ENCODE data around the gene NABP2. TPM values are rescaled to one million over a fixed set of nuclear protein-coding genes. Genes with fewer than 3 reads are reported as not detected.

Gene NABP2
- total RNA-seq = 41.6 and 57.6 TPM in 2 replicates

DNA sequence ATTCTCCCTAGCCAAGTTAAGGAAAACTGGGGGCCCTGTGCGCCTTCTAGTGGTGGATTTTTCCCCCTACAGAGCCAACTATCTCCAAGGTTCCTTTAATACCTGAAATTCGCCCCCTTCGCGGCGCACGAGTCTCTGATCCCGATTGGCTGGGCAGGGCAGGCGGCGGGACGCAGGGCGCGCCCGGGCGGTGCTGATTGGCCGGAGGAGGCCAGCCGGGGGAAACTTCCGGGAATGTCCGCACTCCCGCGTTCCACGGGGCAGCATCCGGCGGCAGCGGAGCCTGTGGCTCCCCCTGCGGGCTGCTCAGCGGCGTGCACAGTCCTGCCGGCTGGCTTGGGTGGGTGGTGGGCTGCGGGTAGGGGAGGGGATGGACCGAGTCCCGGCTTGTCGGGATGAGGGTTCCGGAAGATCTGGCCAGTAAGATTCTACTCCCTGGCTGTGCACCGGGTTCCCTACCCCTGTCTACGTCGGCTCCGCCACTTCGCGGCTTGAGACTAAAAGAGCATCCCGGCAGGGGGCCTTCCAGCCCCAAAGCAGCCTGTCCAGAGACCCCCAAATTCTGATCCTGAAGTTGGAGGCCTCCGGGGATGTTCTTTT, at the start of gene NABP2:
TSS of gene NABP2 (plus strand) at position 241 of the 600 bp plus-strand sequence. CDS start 515 bp downstream, outside the sequence.

DNA sequence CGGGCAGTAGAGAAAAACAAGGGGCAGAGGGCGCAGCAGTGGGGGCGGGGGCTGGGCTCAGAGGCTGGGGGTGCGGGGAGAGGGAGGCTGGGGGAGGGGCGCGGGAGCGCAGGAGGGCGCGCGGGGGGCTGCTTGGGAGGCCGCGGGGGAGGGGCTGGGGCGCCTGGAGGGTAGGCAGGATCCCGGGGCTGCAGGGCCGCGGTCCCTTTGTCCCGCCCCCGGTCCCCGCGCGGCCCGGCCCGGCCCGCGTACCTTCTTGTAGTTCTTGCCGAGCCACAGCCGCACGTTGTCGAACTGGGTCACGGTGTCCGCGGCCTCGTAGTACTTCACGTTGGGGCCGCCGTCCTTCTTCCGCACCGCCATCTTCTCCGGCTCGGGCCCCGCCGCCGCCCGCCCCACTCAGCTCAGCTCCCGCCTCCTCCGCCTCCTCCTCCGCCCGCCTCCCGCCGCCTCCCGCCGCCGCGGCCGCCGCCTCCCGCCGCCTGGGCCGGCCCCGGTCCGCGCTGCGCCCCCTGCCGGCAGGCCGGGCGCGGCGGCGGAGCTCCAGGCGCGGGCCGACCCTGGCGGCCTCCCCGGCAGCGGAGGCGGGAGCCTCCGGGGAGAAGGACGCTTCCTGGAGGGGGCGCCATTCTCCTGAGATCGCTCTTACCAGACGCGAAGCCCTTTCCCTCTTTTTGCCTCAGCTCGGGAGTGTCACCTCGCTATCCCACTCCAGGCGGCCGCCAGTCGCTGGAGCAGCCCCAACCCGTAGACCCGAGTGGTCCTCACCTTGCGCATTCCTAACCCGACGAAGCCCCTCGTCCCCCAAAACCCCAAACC, 34.8 kb upstream of the NABP2 start, which contains the start of gene SMARCC2:
TSS of gene SMARCC2 (minus strand) at position 385 of the 819 bp plus-strand sequence. CDS start at position 363, 22 bp downstream.

DNA sequence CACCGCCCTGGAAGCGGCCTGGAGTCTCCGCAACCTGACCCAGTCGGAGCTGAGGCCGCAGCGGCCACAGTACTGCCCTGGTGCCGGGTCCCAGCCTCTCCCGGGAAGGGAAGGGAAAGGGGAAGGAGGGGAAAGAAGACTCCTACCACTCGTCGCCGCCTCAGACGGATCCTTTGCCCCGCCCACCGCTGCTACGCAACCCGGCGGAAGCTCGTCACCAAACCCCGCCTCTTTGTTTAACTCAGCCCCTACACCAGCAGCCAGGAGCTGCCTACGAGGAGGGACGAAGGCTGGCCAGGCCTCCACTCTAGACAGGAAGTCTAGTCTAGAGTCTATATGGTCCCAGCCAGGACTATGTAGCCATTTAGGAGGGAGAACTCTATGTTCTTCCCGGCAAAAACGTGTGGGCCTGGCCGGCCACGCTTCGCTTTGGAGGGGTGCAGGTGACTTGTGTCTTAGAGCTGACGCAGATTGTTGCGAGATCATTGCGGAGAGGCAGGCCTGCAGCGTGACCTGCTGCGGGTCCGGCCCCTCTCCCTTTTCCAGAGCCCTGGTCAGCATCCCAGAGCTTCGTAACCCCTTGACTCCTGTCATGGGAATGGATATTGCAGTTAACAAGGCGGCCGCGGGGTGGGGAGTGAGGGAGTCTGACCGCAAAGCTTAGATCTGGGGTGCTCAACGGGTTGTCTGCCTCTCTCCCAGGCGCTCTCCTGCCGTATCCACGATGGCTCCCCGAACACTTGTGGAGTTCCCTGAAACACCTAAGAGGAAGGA, 2.2 kb upstream of the NABP2 start, which contains the start of gene RNF41:
TSS of gene RNF41 (minus strand) at position 166 of the 774 bp plus-strand sequence. CDS start 7,875 bp downstream, outside the sequence.

DNA sequence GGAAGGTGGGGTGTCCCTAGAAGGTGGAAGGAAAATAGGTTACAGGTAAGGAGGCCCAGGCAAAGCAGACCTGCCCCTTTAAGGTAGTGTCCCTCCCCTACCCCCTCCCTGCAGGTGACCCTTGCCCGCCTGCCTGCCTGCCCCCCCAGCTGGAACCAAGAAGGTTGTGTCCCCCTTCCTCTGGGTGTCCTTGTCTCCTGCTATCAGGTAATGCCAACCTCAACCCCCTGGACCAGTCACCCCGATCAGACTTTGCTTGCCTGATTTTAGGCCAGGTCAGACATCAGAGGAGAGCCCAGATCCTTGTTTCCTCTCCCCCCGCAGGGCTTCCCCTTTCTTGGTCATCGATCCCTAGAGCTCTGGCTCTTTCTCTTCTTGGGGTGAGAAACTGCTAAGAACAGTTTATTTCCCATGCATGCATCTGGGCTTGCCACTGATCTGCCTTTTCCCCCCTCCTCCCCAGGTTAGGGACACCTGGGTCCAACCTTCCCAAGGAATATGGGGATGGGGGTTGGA, 5.8 kb downstream of the NABP2 start, which contains the start of gene SLC39A5:
TSS of gene SLC39A5 (plus strand) at position 136 of the 516 bp plus-strand sequence. CDS start 1,224 bp downstream, outside the sequence.

DNA sequence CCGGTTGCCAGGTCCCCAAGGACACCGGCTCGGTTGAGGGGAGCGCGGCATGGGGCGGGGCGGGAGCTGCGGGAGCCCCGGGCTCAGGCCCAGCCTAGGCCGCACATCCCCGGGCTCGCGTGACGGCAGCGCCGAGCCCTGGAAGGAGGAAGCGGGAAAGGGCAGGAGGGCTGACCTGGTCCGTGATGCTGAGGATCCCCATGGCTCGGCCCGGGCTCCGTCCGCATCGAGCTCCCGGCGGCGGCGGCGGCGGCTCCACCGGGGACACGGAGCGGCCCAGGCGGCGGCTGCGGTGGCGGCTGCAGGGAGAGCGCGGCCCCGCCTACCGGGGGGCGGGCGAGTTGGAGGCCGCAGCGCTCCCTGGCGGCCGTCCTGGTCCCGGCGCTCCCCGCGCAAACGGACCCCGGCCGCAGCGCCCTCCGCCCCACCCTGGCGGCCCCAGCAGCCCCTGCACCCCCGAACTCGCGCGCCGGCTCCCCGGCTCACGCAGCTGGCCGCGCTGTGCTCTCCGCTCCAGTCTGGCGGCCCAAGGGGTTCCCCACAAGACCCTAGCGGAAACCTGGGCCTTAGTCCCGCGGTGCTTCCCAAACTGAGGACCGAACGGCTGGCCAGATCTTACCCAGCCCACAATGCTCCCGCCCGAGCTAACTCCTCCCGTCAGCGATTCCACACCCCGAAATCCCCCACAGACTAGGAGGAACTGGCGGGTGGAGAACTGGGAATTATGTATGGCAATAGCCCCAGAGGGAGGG, 34.1 kb downstream of the NABP2 start, which contains the start of gene ANKRD52:
TSS of gene ANKRD52 (minus strand) at position 317 of the 752 bp plus-strand sequence. CDS start at position 202, 115 bp downstream.

DNA sequence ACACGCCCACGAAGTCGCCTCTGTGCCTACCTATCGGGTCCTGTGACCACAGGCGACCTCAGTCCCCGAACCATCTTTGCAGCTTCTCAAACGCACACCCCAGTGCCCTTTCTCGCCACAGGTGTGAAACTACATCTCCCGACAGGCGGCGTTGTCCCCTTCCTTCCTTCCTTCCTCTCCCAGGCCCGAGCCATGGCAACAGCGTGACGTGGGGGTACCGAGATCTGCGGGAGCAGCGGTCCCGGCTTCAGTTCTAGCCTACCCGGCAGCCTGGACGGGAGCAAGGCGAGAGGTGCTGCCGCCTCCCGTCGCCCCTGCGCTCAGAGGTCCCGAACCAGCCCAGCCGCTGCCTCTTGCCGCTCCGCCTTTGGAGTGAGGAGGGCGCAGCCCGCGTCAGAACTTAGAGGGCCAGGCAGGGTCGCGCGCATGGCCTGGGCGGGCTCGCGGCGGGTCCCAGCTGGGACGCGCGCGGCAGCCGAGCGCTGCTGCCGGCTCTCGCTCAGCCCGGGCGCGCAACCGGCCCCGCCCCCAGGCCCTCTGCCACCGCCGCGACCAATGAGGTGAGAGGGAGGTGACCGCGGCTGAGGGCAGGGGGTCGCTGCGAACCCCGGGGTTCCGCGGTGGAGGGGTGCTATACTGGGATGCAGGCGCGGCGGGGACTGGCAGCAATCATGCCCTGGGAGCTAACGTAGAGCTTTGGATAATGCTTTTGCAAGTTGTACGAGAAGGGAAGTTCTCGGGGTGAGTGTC, 42.7 kb downstream of the NABP2 start, which contains the start of gene COQ10A:
TSS of gene COQ10A (plus strand) at position 250 of the 750 bp plus-strand sequence. CDS start at position 427, 177 bp downstream.

Other genes starting within 250 kb of the NABP2 start
- 16.3 and 18.0 TPM in 2 replicates for gene SUOX, start 227.1 kb upstream of the NABP2 start, total RNA-seq
- gene IKZF4, start 203.3 kb upstream of the NABP2 start, total RNA-seq = 0.49 and 0.60 TPM in 2 replicates
- 2,120 and 2,289 TPM in 2 replicates for gene RPS26, start 182.4 kb upstream of the NABP2 start, total RNA-seq
- not detected in 2 replicates for gene ERBB3, start 144.2 kb upstream of the NABP2 start, total RNA-seq
- gene PA2G4, start 119.8 kb upstream of the NABP2 start, total RNA-seq = 183 and 202 TPM in 2 replicates
- gene RPL41, start 107.7 kb upstream of the NABP2 start, total RNA-seq = 2,181 and 3,254 TPM in 2 replicates
- gene ZC3H10, start 106.1 kb upstream of the NABP2 start, total RNA-seq = 2.5 and 3.0 TPM in 2 replicates
- 247 and 287 TPM in 2 replicates for gene ESYT1, start 96.1 kb upstream of the NABP2 start, total RNA-seq
- 75.2 and 78.8 TPM in 2 replicates for gene MYL6B, start 71.8 kb upstream of the NABP2 start, total RNA-seq
- 4,496 and 4,852 TPM in 2 replicates for gene MYL6, start 66.0 kb upstream of the NABP2 start, total RNA-seq
- 40.6 and 44.5 TPM in 2 replicates for gene SMARCC2, start 34.9 kb upstream of the NABP2 start, total RNA-seq
- gene RNF41, start 2.4 kb upstream of the NABP2 start, total RNA-seq = 46.2 and 57.4 TPM in 2 replicates
- gene SLC39A5, start 5.7 kb downstream of the NABP2 start, total RNA-seq = not detected in 2 replicates
- 17.7 and 18.9 TPM in 2 replicates for gene ANKRD52, start 34.0 kb downstream of the NABP2 start, total RNA-seq
- gene COQ10A, start 42.6 kb downstream of the NABP2 start, total RNA-seq = 7.4 and 9.2 TPM in 2 replicates
- 156 and 157 TPM in 2 replicates for gene CS, start 76.0 kb downstream of the NABP2 start, total RNA-seq
- 107 and 108 TPM in 2 replicates for gene CNPY2, start 91.6 kb downstream of the NABP2 start, total RNA-seq
- 5.5 and 7.4 TPM in 2 replicates for gene PAN2, start 109.7 kb downstream of the NABP2 start, total RNA-seq
- 0.13 TPM in 1 of 2 replicates, not detected in the other for gene IL23A, start 114.5 kb downstream of the NABP2 start, total RNA-seq
- 50.8 and 60.7 TPM in 2 replicates for gene STAT2, start 135.8 kb downstream of the NABP2 start, total RNA-seq
- not detected in 2 replicates for gene APOF, start 138.5 kb downstream of the NABP2 start, total RNA-seq
- 21.9 and 23.5 TPM in 2 replicates for gene TIMELESS, start 225.1 kb downstream of the NABP2 start, total RNA-seq
- not detected in 2 replicates for gene MIP, start 230.3 kb downstream of the NABP2 start, total RNA-seq
- gene SPRYD4, start 244.2 kb downstream of the NABP2 start, total RNA-seq = 2.0 and 2.4 TPM in 2 replicates